Osteoblast (primary cell): ENCODE measurements around the gene SHC2. TPM values are rescaled to one million over a fixed set of nuclear protein-coding genes. Genes with fewer than 3 reads are reported as not detected.
A peak's percentile ranks its signal among the peaks of the same experiment; 100 is the strongest.

Experiments used
- DNase-seq: peaks from one replicate; pipeline ENCODE4 v3.0.0; 2011; ENCODE audit warnings: low spot score, mixed read lengths; ENCODE audit not compliant: insufficient read length; ENCODE audit errors: missing footprints
- H2AFZ ChIP-seq: 2 replicates; pipeline ENCODE4 v1.6.0; 2011; ENCODE audit warnings: mild to moderate bottlenecking, low read length
- H3K27ac ChIP-seq: 2 replicates; pipeline ENCODE4 v1.5.1; 2011; ENCODE audit warnings: mild to moderate bottlenecking, low read depth, low read length, moderate library complexity
- H3K27me3 ChIP-seq: 2 replicates; pipeline ENCODE4 v1.6.0; 2012; ENCODE audit warnings: mild to moderate bottlenecking, control low read depth, inconsistent platforms, low read length, moderate library complexity; ENCODE audit not compliant: insufficient read depth
- H3K36me3 ChIP-seq: 2 replicates; pipeline ENCODE4 v1.5.1; 2011; ENCODE audit warnings: mild to moderate bottlenecking, low read length, control low read depth, moderate library complexity; ENCODE audit not compliant: insufficient read depth
- H3K4me1 ChIP-seq: 2 replicates; pipeline ENCODE4 v1.5.1; 2011; ENCODE audit warnings: mild to moderate bottlenecking, low read length, control low read depth, moderate library complexity; ENCODE audit not compliant: insufficient read depth
- H3K4me2 ChIP-seq: 2 replicates; pipeline ENCODE4 v1.6.0; 2011; ENCODE audit warnings: mild to moderate bottlenecking, low read length; ENCODE audit not compliant: insufficient read depth
- H3K4me3 ChIP-seq: fragments of 200-600 bp; sonication (generic); 3 replicates; pipeline ENCODE4 v1.5.1; 2012; ENCODE audit warnings: mild to moderate bottlenecking, low read length, inconsistent platforms; ENCODE audit not compliant: insufficient read depth
- H3K79me2 ChIP-seq: 2 replicates; pipeline ENCODE4 v1.6.0; 2012; ENCODE audit warnings: mild to moderate bottlenecking, low read length, control low read depth, inconsistent platforms; ENCODE audit not compliant: insufficient read depth
- H3K9me3 ChIP-seq: 2 replicates; pipeline ENCODE4 v1.5.1; 2011; ENCODE audit warnings: low read depth, low read length, control low read depth
- H4K20me1 ChIP-seq: 2 replicates; pipeline ENCODE4 v1.6.0; 2012; ENCODE audit warnings: mild to moderate bottlenecking, low read length, control low read depth; ENCODE audit not compliant: insufficient read depth
- CTCF ChIP-seq: IDR thresholded peaks from 2 replicates; pipeline ENCODE4 v1.5.1; 2011; ENCODE audit warnings: mild to moderate bottlenecking, low read depth, low read length, moderate library complexity; ENCODE audit errors: extremely low read depth
- total RNA-seq: library from RNA; depleted of rRNA; stranded (reverse); fragments of >200 nt; gene quantifications from 2 replicates; pipeline ENCODE4 v1.2.3, GENCODE V29; 2012

Gene SHC2
- total RNA-seq, 1 donor: 0.36 TPM

- H3K27me3 ChIP-seq: peaks cover 21% of the 10 kb centered on the region
- H3K9me3 ChIP-seq: no peaks in the 10 kb centered on the region
- no peaks in the 10 kb centered on the region for H4K20me1 ChIP-seq
- peak; percentile 79 for DNase-seq
- no peak overlapping the region for H2AFZ ChIP-seq
- H3K79me2 ChIP-seq: no peaks in the 10 kb centered on the region
- no peak overlapping the region for H3K4me2 ChIP-seq
- no peak overlapping the region for H3K27ac ChIP-seq
- H3K36me3 ChIP-seq: no peaks in the 10 kb centered on the region
- no peak overlapping the region for H3K4me3 ChIP-seq
- no peak for TF ChIP-seq CTCF
- no peaks in the 10 kb centered on the region for H3K4me1 ChIP-seq
Observed at GRCh38 chr19:403221-404027, 57.4 kb downstream of the SHC2 start.

GRCh38 chr19:402786-403185 lies 58.0 kb downstream of the SHC2 start:
- Histone ChIP-seq H3K79me2 (no peaks in the 10 kb centered on the region), H3K27me3 (peaks cover 15% of the 10 kb centered on the region), H4K20me1 (no peaks in the 10 kb centered on the region), H3K36me3 (no peaks in the 10 kb centered on the region), H3K9me3 (no peaks in the 10 kb centered on the region), H3K4me3 (no peak overlapping the region), H2AFZ (no peak overlapping the region), H3K4me1 (no peaks in the 10 kb centered on the region), H3K4me2 (no peak overlapping the region), H3K27ac (no peak overlapping the region)
- DNase-seq: peak; percentile 55
- TF ChIP-seq CTCF: no peak

- H3K9me3 ChIP-seq: no peaks in the 10 kb centered on the region
- peaks cover 15% of the 10 kb centered on the region for H3K27me3 ChIP-seq
- H3K27ac ChIP-seq: no peak overlapping the region
- H4K20me1 ChIP-seq: no peaks in the 10 kb centered on the region
- H3K36me3 ChIP-seq: no peaks in the 10 kb centered on the region
- no peak overlapping the region for H2AFZ ChIP-seq
- no peaks in the 10 kb centered on the region for H3K79me2 ChIP-seq
- TF ChIP-seq CTCF: no peak
- no peaks in the 10 kb centered on the region for H3K4me1 ChIP-seq
- peak; percentile 88 for DNase-seq
- no peak overlapping the region for H3K4me3 ChIP-seq
- no peak overlapping the region for H3K4me2 ChIP-seq
Observed at GRCh38 chr19:401866-402511, 58.8 kb downstream of the SHC2 start.

- no peaks in the 10 kb centered on the region for H3K4me1 ChIP-seq
- no peaks in the 10 kb centered on the region for H3K9me3 ChIP-seq
- peak; percentile 85 for DNase-seq
- H3K4me2 ChIP-seq: no peak overlapping the region
- H3K4me3 ChIP-seq: no peak overlapping the region
- H3K27me3 ChIP-seq: peaks cover 11% of the 10 kb centered on the region
- H3K36me3 ChIP-seq: no peaks in the 10 kb centered on the region
- no peak overlapping the region for H2AFZ ChIP-seq
- no peaks in the 10 kb centered on the region for H3K79me2 ChIP-seq
- TF ChIP-seq CTCF: no peak
- H4K20me1 ChIP-seq: no peaks in the 10 kb centered on the region
- H3K27ac ChIP-seq: no peak overlapping the region
Observed at GRCh38 chr19:400976-401865, 59.6 kb downstream of the SHC2 start.
